Karpas-422 (cell line): Measurements from ENCODE around the gene BAD. TPM values are rescaled to one million over a fixed set of nuclear protein-coding genes. Genes with fewer than 3 reads are reported as not detected.
"Not testable (repeated sequence)": the region's sequence is repeated elsewhere in the genome, so short reads cannot be mapped to it uniquely, and the experiment has no call there.

Source experiments
- DNase-seq: peaks from one replicate; pipeline ENCODE4 v3.0.0-alpha.2; 2015
- H2AFZ ChIP-seq: fragments of 200-600 bp; sonication (generic); 2 replicates; pipeline ENCODE4 v1.6.1; 2014; ENCODE audit warnings: antibody characterized with exemption, low read length, mixed read lengths
- H3K27ac ChIP-seq: fragments of 200-600 bp; sonication (generic); 2 replicates; pipeline ENCODE4 v1.5.1; 2014; ENCODE audit warnings: mild to moderate bottlenecking, low read length, moderate library complexity
- H3K27me3 ChIP-seq: fragments of 200-600 bp; sonication (generic); 2 replicates; pipeline ENCODE4 v1.6.1; 2014; ENCODE audit warnings: low read length, mixed read lengths
- H3K36me3 ChIP-seq: fragments of 200-600 bp; sonication (generic); 2 replicates; pipeline ENCODE4 v1.6.1; 2014; ENCODE audit warnings: low read length, mixed read lengths; ENCODE audit not compliant: insufficient read depth
- H3K4me1 ChIP-seq: fragments of 200-600 bp; sonication (generic); 2 replicates; pipeline ENCODE4 v1.6.1; 2014; ENCODE audit warnings: mild to moderate bottlenecking, low read length, mixed read lengths
- H3K4me2 ChIP-seq: fragments of 200-600 bp; sonication (generic); 2 replicates; pipeline ENCODE4 v1.6.1; 2014; ENCODE audit warnings: low read length, low read depth, mild to moderate bottlenecking; ENCODE audit not compliant: poor library complexity, severe bottlenecking
- H3K4me3 ChIP-seq: fragments of 200-600 bp; sonication (generic); 2 replicates; pipeline ENCODE4 v1.5.1; 2014; ENCODE audit warnings: mild to moderate bottlenecking, antibody characterized with exemption, low read length, mixed read lengths
- H3K79me2 ChIP-seq: fragments of 200-600 bp; sonication (generic); 2 replicates; pipeline ENCODE4 v1.6.1; 2014; ENCODE audit warnings: mild to moderate bottlenecking, low read length, mixed read lengths
- H3K9ac ChIP-seq: fragments of 200-600 bp; sonication (generic); 2 replicates; pipeline ENCODE4 v1.6.0; 2014; ENCODE audit warnings: low read length
- H3K9me2 ChIP-seq: fragments of 200-600 bp; sonication (generic), shearing (Covaris generic); replicated peaks from 2 replicates; pipeline ENCODE4 v1.6.0; 2014; ENCODE audit warnings: mild to moderate bottlenecking, low read length, moderate library complexity; ENCODE audit not compliant: insufficient read depth
- H3K9me3 ChIP-seq: fragments of 300-700, 200-600 bp; sonication (generic); 2 replicates; pipeline ENCODE4 v1.6.1; 2014; ENCODE audit warnings: low read length, mixed read lengths
- H4K20me1 ChIP-seq: fragments of 200-600 bp; sonication (generic); 2 replicates; pipeline ENCODE4 v1.6.1; 2014; ENCODE audit warnings: mild to moderate bottlenecking, antibody characterized with exemption, low read length, low read depth; ENCODE audit not compliant: insufficient read depth
- total RNA-seq: library from RNA; depleted of rRNA; stranded (reverse); fragments of >200 nt; shearing (Covaris generic); gene quantifications from 2 replicates; pipeline ENCODE4 v1.2.3, GENCODE V29; 2014; ENCODE audit warnings: low replicate concordance

The BAD gene
- total RNA-seq, 1 experiment from 2014 or later = 45.3 TPM

- H3K4me2 ChIP-seq = no peak overlapping the region
- H3K79me2 ChIP-seq = peaks cover 26% of the 10 kb centered on the region
- no peak overlapping the region for H3K9ac ChIP-seq
- H3K27ac ChIP-seq = no peak overlapping the region
- peaks cover 59% of the 10 kb centered on the region for H3K4me1 ChIP-seq
- no peak overlapping the region for H3K4me3 ChIP-seq
- DNase-seq = no peak
- peaks cover 6% of the 10 kb centered on the region; the same call in 1 of the 2 replicates for H4K20me1 ChIP-seq
- no peak overlapping the region for H2AFZ ChIP-seq
- no peaks in the 10 kb centered on the region for H3K9me2 ChIP-seq
- no peaks in the 10 kb centered on the region for H3K9me3 ChIP-seq
- no peaks in the 10 kb centered on the region for H3K27me3 ChIP-seq
- peaks cover 3% of the 10 kb centered on the region; the same call in 1 of the 2 replicates for H3K36me3 ChIP-seq
These were observed 35.9 kb downstream of the BAD start for GRCh38 chr11:64248578-64248977.

GRCh38 chr11:64247729-64248531, 36.5 kb downstream of the BAD start:
- H3K27ac ChIP-seq = no peak overlapping the region
- no peaks in the 10 kb centered on the region for H3K9me3 ChIP-seq
- no peaks in the 10 kb centered on the region for H3K9me2 ChIP-seq
- no peak overlapping the region for H3K9ac ChIP-seq
- peaks cover 60% of the 10 kb centered on the region for H3K4me1 ChIP-seq
- peaks cover 4% of the 10 kb centered on the region; the same call in 1 of the 2 replicates for H3K36me3 ChIP-seq
- H4K20me1 ChIP-seq = peaks cover 6% of the 10 kb centered on the region; the same call in 1 of the 2 replicates
- H3K79me2 ChIP-seq = peaks cover 30% of the 10 kb centered on the region
- H3K4me3 ChIP-seq = peak overlapping the region; percentile 81; the same call in 1 of the 2 replicates
- no peaks in the 10 kb centered on the region for H3K27me3 ChIP-seq
- peak overlapping the region; percentile 100 for H3K4me2 ChIP-seq
- no peak overlapping the region for H2AFZ ChIP-seq
- DNase-seq = peak; percentile 49

- no peaks in the 10 kb centered on the region for H3K9me3 ChIP-seq
- peaks cover 33% of the 10 kb centered on the region for H3K79me2 ChIP-seq
- peak within 1 kb of the TSS; percentile 97 for H3K4me3 ChIP-seq
- peaks cover 4% of the 10 kb centered on the region; the same call in 1 of the 2 replicates for H3K36me3 ChIP-seq
- H3K27me3 ChIP-seq = no peaks in the 10 kb centered on the region
- peak; percentile 93 for DNase-seq
- no peaks in the 10 kb centered on the region for H3K9me2 ChIP-seq
- H3K4me2 ChIP-seq = peak within 1 kb of the TSS; percentile 100
- H3K4me1 ChIP-seq = peaks cover 60% of the 10 kb centered on the region
- peak within 1 kb of the TSS; percentile 96 for H3K9ac ChIP-seq
- H3K27ac ChIP-seq = peak within 1 kb of the TSS; percentile 88
- peak within 1 kb of the TSS; percentile 91; the same call in 1 of the 2 replicates for H2AFZ ChIP-seq
- peaks cover 6% of the 10 kb centered on the region; the same call in 1 of the 2 replicates for H4K20me1 ChIP-seq
These were observed 37.4 kb downstream of the BAD start, which contains the start of gene PPP1R14B for GRCh38 chr11:64246871-64247728. Gene PPP1R14B (minus strand): TSS chr11:64246943. CDS start chr11:64246673, 270 bp downstream.

DNA sequence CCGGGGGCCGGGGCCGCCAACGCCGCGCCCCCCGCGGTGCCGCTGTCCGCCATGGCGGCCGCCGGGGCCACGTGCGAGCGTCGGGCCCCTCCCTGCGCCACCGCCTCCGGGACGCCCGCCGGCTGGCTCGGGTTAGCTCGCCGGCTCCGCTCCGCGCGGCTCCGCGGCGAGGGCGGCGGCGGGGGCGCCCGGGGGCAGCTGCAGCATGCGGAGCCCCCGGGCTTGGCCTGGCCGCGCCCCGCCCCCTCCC, 37.9 kb downstream of the BAD start:
- not testable (repeated sequence) for H3K9me3 ChIP-seq, H3K36me3 ChIP-seq, H3K9me2 ChIP-seq, H3K27me3 ChIP-seq, DNase-seq, H2AFZ ChIP-seq, H4K20me1 ChIP-seq, H3K27ac ChIP-seq
- peaks cover 56% of the 10 kb centered on the region for H3K4me1 ChIP-seq
- peak overlapping the region; percentile 97; the same call in 1 of the 2 replicates for H3K4me3 ChIP-seq
- peak overlapping the region; percentile 88 for H3K4me2 ChIP-seq
- peak overlapping the region; percentile 96 for H3K9ac ChIP-seq
- H3K79me2 ChIP-seq = peaks cover 30% of the 10 kb centered on the region

GRCh38 chr11:64245797-64246620, 38.5 kb downstream of the BAD start:
- Histone ChIP-seq H3K9me3 (no peaks in the 10 kb centered on the region), H3K9ac (peak overlapping the region; percentile 96), H3K79me2 (peaks cover 30% of the 10 kb centered on the region), H3K4me3 (peak overlapping the region; percentile 97), H3K4me2 (peak overlapping the region; percentile 88), H3K36me3 (peaks cover 4% of the 10 kb centered on the region; the same call in 1 of the 2 replicates), H3K27ac (peak overlapping the region; percentile 88), H2AFZ (no peak overlapping the region), H4K20me1 (peaks cover 6% of the 10 kb centered on the region; the same call in 1 of the 2 replicates), H3K27me3 (no peaks in the 10 kb centered on the region), H3K4me1 (peaks cover 53% of the 10 kb centered on the region), H3K9me2 (no peaks in the 10 kb centered on the region)
- peak; percentile 86 for DNase-seq

DNA sequence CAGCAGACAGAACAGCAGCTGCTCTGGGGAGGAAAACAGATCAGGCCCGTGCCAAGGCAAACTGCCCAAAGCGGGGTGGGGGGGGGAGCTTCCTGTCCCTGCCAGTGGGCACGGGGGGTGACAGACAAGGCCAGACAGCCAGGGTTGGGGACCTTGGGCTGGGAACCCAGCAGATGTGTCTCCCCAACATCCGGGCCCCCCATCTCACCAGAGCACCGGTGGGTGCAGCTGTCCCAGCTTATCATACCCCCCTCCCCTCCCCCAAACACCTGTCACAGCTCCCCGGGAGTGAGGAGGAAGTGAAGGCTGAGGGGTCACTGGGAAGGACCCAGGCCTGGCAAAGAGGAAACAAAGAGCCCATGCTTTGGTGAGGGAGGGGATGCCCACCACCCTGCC, 39.1 kb downstream of the BAD start:
- Histone ChIP-seq H3K4me3 (peak overlapping the region; percentile 97), H3K27ac (peak overlapping the region; percentile 88), H3K9me3 (no peaks in the 10 kb centered on the region), H3K36me3 (peaks cover 4% of the 10 kb centered on the region; the same call in 1 of the 2 replicates), H3K9ac (peak overlapping the region; percentile 96), H4K20me1 (peaks cover 6% of the 10 kb centered on the region; the same call in 1 of the 2 replicates), H3K79me2 (peaks cover 30% of the 10 kb centered on the region), H3K9me2 (no peaks in the 10 kb centered on the region), H3K27me3 (no peaks in the 10 kb centered on the region), H2AFZ (no peak overlapping the region), H3K4me2 (peak overlapping the region; percentile 88), H3K4me1 (peaks cover 49% of the 10 kb centered on the region)
- peak; percentile 76 for DNase-seq

DNA sequence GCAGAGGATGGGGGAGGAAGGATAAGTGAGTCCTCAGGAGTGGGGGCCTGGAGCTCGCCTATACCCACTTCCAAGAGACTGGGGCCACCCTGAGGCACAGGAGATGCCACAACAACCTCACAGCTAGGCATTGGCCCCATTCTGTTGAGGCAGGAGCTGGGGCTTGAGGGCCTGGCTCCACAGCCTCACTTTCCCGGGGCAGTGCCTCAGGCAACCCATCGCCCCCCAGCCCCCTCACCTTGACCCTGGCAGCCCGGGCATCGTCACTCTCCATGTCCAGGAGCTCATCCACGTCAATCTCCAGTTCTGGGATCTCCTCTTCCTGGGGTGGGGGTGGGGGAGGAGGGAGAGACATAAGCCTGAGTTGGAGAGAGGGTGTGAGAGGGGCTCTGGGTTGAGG, 39.5 kb downstream of the BAD start:
- H3K27me3 ChIP-seq = no peaks in the 10 kb centered on the region
- no peaks in the 10 kb centered on the region for H3K9me2 ChIP-seq
- H3K4me1 ChIP-seq = peaks cover 53% of the 10 kb centered on the region
- no peak overlapping the region for H2AFZ ChIP-seq
- peaks cover 6% of the 10 kb centered on the region; the same call in 1 of the 2 replicates for H4K20me1 ChIP-seq
- DNase-seq = peak; percentile 40
- H3K79me2 ChIP-seq = peaks cover 30% of the 10 kb centered on the region
- peak overlapping the region; percentile 96 for H3K9ac ChIP-seq
- peak overlapping the region; percentile 88 for H3K4me2 ChIP-seq
- H3K9me3 ChIP-seq = no peaks in the 10 kb centered on the region
- peak overlapping the region; percentile 88 for H3K27ac ChIP-seq
- peak overlapping the region; percentile 97 for H3K4me3 ChIP-seq
- peaks cover 4% of the 10 kb centered on the region; the same call in 1 of the 2 replicates for H3K36me3 ChIP-seq
